SK-N-SH (cell line): ENCODE results near the gene CASP8AP2.

Experiments
- EP300 ChIP-seq, 2 experiments: IDR thresholded peaks; 2 replicates each; pipeline versions ENCODE4 v1.4.0 to v1.6.1; 2012; ENCODE audit warnings: borderline replicate concordance in 1 of 2, low read depth in 1 of 2, low read length in 1 of 2
- FOXJ3 ChIP-seq: sonication (generic); formaldehyde crosslinking; IDR thresholded peaks from 2 replicates; pipeline ENCODE4 v1.5.1; 2020; ENCODE audit warnings: mild to moderate bottlenecking, missing genetic modification reagents
- GATA2 ChIP-seq: sonication (generic); formaldehyde crosslinking; IDR thresholded peaks from 2 replicates; pipeline ENCODE4 v1.5.0; 2020; ENCODE audit warnings: mild to moderate bottlenecking, missing genetic modification reagents
- RAD21 ChIP-seq: IDR thresholded peaks from 2 replicates; pipeline ENCODE4 v1.6.1; 2012; ENCODE audit warnings: mild to moderate bottlenecking, low read length
- SIN3A ChIP-seq: IDR thresholded peaks from 2 replicates; pipeline ENCODE4 v1.6.1; 2012; ENCODE audit warnings: low read depth, mild to moderate bottlenecking, low read length, moderate library complexity, borderline replicate concordance
- TF ChIP-seq, protein P1 (sequence below): fragments of 200-600 bp; sonication (generic); IDR thresholded peaks from 2 replicates; pipeline ENCODE4 v1.6.1; 2017; ENCODE audit warnings: antibody characterized with exemption, mild to moderate bottlenecking, moderate library complexity
- TF ChIP-seq, protein P2 (sequence below): IDR thresholded peaks from 2 replicates; pipeline ENCODE4 v1.6.1; 2012; ENCODE audit warnings: mild to moderate bottlenecking, low read depth, low read length, moderate library complexity

DNA sequence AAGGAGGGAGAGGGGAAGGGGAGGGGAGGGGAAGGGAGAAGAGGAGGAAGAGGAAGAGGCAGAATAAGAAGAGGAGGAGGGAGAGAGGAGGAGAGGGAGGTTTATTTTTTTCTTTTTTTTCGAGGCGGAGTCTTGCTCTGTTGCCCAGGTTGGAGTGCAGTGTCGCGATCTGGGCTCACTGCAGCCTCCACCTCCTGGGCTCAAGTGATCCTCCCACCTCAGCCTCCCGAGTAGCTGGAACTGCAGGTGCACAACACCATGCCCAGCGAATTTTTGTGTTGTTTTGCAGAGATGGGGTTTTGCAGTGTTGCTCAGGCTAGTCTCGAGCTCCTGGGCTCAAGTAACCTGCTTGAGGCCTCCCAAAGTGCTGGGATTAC is 58.4 kb downstream of the CASP8AP2 start:
- TF ChIP-seq, protein P1, sequence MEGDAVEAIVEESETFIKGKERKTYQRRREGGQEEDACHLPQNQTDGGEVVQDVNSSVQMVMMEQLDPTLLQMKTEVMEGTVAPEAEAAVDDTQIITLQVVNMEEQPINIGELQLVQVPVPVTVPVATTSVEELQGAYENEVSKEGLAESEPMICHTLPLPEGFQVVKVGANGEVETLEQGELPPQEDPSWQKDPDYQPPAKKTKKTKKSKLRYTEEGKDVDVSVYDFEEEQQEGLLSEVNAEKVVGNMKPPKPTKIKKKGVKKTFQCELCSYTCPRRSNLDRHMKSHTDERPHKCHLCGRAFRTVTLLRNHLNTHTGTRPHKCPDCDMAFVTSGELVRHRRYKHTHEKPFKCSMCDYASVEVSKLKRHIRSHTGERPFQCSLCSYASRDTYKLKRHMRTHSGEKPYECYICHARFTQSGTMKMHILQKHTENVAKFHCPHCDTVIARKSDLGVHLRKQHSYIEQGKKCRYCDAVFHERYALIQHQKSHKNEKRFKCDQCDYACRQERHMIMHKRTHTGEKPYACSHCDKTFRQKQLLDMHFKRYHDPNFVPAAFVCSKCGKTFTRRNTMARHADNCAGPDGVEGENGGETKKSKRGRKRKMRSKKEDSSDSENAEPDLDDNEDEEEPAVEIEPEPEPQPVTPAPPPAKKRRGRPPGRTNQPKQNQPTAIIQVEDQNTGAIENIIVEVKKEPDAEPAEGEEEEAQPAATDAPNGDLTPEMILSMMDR = no peak
- TF ChIP-seq EP300 (IDR thresholded peaks at IDR 0.05; ENCODE audit: borderline replicate concordance in 1 of 2, low read depth in 1 of 2, low read length in 1 of 2) = no peak
- no peak for TF ChIP-seq RAD21
- no peak for TF ChIP-seq SIN3A
- no peak for TF ChIP-seq GATA2 (CRISPR knock-in tag)
- no peak for TF ChIP-seq FOXJ3
- TF ChIP-seq, protein P2, sequence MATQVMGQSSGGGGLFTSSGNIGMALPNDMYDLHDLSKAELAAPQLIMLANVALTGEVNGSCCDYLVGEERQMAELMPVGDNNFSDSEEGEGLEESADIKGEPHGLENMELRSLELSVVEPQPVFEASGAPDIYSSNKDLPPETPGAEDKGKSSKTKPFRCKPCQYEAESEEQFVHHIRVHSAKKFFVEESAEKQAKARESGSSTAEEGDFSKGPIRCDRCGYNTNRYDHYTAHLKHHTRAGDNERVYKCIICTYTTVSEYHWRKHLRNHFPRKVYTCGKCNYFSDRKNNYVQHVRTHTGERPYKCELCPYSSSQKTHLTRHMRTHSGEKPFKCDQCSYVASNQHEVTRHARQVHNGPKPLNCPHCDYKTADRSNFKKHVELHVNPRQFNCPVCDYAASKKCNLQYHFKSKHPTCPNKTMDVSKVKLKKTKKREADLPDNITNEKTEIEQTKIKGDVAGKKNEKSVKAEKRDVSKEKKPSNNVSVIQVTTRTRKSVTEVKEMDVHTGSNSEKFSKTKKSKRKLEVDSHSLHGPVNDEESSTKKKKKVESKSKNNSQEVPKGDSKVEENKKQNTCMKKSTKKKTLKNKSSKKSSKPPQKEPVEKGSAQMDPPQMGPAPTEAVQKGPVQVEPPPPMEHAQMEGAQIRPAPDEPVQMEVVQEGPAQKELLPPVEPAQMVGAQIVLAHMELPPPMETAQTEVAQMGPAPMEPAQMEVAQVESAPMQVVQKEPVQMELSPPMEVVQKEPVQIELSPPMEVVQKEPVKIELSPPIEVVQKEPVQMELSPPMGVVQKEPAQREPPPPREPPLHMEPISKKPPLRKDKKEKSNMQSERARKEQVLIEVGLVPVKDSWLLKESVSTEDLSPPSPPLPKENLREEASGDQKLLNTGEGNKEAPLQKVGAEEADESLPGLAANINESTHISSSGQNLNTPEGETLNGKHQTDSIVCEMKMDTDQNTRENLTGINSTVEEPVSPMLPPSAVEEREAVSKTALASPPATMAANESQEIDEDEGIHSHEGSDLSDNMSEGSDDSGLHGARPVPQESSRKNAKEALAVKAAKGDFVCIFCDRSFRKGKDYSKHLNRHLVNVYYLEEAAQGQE = no peak
